Activated naive CD8-positive, alpha-beta T cell treated with anti-CD3 and anti-CD28 coated beads, Interleukin-2, amount 50 U/mL, for 16 hours (primary cell): ENCODE data around the gene RAB5A.
"Not testable (repeated sequence)": the region's sequence is repeated elsewhere in the genome, so short reads cannot be mapped to it uniquely, and the experiment has no call there.

Experiments
- DNase-seq: peaks from one replicate; pipeline ENCODE4 v3.0.0-alpha.2; 2020; ENCODE audit warnings: low read depth, low spot score

RAB5A gene, protein sequence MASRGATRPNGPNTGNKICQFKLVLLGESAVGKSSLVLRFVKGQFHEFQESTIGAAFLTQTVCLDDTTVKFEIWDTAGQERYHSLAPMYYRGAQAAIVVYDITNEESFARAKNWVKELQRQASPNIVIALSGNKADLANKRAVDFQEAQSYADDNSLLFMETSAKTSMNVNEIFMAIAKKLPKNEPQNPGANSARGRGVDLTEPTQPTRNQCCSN

DNA sequence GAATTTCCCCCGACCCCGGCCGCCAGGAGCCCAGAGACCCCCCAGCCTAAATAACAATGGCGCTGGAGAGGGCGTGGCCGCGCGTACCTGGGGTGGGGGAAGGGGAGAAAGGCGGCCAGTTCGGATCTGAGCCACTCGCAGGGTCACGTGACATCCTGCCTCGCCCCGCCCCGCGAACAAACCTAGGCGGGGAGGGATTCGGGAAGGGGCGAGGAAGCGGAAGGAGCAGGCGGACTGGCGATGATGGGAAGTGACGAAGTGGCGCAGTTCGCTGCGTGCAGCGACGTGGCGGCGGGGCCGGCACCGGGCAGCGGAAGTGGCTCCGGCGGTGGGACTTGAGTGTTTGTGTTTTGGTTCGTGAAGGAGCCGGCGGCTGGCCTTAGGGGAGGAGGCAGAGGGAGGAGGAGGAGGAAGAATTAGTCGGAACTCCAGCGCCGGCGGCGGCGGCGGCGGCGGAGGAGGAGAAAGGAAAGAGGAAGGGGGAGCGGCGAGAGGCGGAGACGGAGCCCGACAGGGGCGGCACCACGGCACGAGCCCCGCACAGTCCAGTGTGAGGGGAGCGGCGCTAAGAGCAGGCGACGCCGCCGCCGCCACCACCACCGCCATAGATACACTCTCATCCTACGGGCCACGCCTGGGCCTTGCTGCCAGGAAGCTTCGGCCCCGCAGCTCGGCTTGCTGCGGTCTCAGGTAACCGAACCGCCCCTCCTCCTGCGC lies at the start of gene RAB5A:
Gene RAB5A (plus strand): TSS at position 266 of the 717 bp plus-strand sequence. CDS start 3,802 bp downstream, outside the sequence.
- peak; percentile 96 for DNase-seq

DNA sequence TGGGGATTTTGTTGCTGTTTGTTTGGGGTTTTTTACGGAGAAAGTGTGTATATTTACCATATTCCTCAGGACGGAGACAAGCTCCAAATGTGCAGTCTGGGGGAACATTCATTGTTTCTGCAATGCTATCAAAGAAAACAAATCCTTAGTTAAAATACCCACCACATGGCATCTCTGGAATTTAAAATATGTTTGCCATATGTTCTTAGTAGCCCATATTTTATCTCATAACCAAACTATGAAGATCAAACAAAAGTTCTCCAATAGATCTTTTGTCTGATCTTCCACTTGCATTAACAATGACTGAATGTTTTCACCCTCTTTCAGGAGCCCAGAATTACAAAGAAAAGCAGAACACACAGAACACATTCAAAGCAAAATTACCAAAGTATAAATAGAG lies 48.2 kb upstream of the RAB5A start:
- DNase-seq: no peak

DNA sequence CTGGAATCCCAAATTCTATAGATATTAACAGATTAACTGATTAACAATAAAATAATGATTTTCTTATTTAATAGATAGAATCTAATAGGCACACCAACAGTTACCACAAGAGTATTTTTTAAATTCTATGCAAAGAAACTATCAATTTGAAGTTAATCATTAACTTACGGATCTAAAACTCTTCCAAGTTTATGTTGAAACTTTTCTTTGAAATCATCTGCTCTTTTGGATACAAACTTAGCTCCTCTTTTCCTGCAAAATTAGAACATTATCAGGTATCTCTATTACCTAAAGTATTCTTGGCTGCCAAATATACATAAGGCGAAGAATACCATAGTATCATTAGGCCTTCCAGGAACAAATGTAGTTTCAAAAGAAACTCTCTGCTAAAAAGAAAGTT lies 47.6 kb upstream of the RAB5A start:
- DNase-seq: no peak

DNA sequence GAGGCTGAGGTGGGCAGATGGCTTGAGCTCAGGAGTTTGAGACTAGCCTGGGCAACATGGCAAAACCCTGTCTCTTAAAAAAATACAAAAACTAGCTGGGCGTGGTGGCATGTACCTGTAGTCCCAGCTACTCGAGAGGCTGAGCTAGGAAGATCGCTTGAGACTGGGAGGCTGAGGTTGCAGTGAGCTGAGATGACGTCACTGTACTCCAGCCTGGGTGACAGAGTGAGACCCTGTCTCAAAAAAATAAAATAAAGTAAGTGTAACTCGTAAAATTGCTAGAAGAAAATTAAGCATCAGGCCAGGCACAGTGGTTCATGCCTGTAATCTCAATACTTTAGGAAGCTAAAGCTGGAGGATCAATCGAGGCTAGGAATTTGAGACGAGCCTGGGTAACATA lies 47.1 kb upstream of the RAB5A start:
- not testable (repeated sequence) for DNase-seq

DNA sequence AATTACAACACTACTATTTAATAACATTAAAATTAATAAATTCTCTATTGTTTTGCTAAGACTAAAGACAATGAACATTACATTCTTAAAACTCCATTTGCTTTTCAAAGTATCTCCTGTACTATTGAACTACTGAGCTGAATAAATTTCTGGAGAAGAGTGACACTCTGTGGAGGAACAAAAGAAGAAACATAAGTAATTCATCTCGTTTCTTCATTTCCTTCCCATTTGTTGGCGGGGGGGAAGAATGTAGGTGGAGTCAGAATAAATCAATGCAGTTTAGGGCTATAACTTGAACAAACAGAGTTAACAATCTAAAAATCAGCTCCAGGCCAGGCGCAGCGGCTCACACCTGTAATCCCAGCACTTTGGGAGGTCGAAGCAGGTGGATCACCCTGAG lies 45.6 kb upstream of the RAB5A start:
- no peak for DNase-seq

DNA sequence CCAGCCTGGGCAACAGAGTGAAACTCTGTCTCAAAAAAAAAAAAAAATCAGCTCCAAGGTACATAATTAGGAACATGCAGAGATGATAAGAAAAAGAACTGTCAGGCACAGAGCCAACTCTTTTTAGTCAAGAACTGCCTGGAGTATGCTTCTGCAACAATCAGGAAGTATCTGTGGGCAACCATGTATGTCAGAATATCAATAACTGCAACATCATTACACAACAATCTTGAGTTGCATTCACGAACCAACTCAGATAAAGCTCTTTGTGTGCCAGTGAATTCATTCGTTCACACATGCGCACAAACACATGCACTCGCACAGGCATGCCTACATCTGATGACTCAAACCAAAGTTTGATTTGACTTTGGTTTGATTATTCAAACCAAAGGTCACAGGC lies 45.0 kb upstream of the RAB5A start:
- no peak for DNase-seq

DNA sequence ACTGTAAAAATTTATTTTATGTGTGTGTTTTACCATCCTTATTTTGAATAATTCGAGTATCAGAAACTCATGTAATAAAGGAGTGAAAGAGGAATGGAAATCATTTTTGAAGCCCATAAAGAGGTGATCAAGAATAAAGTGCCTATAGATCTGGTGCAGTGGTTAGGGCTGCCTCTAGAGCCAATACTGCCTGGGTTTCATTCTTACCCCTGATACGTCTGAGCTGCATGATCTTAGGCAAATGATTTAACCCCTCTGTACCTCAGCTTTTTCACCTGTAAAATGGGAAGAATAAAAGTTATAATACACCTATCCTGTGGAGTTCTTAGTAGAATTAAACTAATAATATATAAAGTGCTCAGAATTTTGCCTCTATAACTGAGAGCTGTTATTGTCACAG lies 43.2 kb upstream of the RAB5A start:
- no peak for DNase-seq

DNA sequence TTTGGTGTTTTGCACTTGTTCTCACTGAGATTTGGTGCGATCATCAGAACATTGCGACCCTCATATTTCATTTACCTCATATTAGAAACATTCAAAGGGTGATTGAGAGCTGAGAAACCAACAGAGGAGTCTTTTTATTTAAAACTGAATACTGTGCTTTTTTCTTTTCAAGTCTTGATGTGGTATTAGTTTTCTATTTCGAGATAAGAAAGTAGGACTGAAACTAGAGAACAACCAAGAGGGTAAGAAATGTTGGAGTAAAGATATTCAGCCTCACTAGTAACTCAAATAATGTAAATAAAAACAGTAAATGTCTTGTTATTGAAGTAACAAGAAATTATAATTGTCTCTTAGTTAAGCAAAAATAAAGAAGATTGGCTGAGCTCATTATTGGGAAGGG lies 39.4 kb upstream of the RAB5A start:
- DNase-seq: no peak

DNA sequence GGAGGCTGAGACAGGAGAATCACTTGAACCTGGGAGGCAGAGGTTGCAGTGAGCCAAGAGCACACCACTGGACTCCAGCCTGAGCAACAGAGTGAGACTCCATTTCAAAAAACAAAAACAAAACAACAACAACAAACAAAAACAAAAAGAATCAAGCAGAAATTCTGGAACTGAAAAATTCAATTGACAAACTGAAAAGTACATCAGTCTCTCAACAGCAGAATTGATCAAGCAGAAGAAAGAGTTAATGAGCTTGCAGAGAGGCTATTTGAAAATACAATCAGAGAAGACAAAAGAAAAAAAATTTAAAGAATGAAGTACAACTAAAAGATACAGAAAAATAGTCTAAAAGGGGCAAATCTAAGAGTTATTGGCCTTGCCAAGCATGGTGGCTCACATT lies 35.4 kb upstream of the RAB5A start:
- DNase-seq: no peak

DNA sequence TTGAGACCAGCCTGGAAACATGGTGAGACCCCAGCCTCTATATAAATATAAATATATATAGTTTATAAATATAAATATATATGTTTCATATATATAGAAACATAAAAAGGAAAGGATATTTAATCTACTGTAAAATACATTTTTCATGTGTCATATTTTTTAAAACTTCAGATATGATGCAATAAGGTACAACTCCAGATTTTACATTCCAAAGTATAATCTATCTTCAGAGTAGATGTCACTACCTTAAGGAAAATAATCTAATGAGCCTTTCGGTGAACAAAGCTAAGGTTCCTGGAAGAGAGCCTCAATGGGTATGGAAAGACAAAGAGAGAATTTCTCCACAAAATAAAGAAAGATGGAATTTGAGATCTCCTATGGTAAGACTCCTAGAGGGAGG lies 29.7 kb upstream of the RAB5A start:
- no peak for DNase-seq

DNA sequence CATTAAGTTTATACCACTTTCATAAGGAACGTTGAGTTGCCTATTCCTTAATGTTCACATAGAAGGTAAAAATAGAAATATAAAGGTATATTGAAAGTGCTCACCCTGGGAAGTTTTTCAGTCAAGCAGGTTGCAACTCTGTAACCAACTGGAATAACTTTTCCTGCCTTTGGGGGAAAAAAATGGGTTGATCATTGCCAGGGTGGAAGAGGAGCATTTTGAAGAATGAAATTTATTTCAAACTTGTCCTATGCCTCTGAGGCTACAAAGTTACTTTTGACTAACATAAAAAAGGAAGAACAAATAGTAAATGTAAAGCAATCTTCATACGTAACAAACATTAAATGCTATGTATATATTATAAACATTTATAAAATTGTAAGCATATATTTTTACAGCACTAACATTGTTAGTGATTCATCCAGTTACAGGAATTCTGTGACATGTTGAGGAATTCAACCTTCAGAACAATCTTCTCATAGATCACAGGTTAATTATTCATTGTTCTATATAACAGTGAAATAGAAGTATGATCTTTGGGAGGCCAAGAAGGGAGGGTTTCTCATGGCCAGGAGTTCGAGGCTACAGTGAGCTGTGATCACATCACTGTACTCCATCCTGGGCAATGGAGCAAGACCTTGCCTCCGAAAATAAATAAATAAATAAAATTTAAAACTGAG lies 26.4 kb upstream of the RAB5A start:
- no peak for DNase-seq

DNA sequence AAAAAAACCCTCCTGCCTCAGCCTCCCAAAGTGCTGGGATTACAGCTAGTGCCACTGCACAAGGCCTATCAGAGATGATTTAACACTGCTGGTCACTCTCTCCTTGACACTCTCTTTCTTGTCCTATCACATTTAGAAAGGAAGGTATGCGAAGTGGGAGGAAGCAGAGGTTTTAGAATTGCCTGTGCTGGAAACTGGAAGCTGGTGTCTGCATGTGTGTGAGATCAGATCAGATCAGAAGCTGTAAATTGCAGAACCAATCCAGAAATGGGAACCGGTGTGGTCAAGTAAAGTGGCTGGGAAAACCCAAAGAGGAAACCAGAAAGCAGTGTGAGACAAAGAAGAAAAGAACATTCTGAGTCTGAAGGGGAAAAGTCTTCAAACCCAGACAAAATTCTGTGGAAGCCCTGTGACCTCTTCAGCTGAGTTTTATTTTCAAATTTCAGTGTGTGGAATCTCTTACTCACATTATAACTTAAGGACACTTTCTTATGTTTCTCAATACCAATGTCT lies 15.7 kb upstream of the RAB5A start:
- DNase-seq: no peak

DNA sequence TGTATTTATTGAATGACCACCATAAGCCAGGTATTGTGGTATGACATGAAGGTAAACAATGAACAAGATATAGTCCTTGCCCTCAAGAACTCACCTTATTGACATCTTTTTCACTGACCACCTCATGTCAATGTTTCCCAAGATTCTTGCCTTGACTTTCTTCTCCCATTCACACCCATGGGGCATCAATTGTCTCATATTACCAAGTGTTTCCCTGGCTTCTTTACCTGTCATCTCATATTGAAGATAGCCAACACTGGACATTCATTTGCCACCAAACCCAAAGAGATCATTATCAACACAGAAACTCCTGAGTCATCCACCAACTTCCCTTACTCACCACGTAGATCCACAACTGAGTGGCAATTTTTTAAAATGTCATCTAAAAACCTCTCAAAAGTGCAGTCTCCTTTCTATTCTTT lies 15.1 kb upstream of the RAB5A start:
- DNase-seq: no peak

DNA sequence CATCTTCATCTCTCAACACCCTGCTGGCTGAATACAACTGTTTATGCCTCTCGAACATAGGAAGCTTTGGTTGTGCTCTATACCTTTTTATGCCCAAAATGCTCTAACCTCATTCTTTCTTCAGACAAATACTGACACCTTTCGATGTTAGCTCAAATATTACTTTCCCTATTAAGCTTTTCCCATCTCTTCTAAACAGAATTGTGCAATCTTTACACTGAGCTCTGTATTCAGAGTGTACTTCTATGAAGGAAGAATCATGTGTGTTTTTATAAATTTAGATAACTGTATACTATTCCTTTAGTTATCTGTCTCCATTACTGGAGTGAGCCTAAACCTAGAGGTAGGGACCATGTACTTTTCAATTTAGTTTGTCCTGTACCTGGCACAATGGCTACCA lies 14.5 kb upstream of the RAB5A start:
- DNase-seq: no peak

DNA sequence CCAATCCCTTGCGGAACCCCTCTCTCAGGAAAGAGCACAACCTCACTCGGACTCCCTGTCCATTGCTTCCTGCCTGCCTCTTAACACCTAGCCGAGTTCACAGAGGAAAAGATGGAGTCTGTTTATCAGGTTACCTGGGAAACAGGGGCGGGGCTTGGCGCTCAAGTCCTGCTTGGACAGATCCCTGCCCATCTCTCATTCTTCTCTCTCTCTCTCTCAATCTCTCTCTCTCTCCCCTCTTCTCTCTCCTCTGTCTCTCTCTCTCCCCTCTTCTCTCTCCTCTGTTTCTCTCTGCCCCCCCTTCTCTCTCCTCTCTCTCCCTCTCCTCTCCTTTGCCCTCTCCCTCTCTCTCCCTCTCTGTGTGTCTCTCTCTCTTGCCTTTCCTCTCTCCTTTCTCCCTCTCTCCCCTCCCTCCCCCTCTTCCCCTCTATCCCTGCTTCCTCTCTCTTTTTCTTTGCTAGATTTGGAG lies 12.8 kb upstream of the RAB5A start, which contains the start of gene EFHB:
Gene EFHB (minus strand): TSS at position 120 of the 469 bp plus-strand sequence. CDS start 199 bp downstream, outside the sequence.
- no peak for DNase-seq

DNA sequence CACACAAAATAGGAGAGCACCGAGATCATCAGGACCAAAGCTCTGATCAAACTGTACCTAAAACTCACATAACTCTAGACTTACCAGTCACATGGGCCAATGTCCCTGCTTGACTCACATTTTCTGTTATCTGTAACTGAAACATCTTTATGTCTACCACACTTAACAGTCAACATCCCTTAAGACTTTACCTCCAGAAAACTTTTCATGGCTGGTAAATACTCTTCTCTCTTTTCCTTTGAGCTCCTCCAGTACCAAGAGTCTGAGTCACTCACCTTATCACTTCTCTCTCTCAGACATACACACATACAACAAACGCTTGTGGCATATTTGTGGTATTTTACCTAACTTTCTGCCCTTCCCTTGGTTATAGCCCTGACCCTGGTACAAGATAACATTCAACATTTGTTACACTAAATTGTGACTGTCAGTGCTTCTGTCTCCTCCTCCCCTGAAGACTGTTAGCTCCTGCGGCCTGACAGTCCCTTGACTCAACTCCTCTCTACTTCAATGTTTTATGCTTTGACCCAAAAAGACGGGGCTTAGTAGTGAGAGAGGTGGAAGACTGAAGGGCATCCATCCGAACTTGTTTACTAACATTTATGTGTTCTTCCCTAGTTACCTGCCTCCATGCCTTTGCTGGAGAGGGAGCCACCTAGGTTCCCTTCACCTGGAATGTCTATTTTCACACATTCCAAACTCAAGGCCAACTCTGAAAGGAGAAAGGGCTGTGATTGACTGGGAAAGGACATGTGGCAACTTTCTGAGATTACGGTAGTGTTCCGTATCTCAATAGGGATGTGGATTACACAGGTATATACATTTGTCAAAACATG lies 9.2 kb upstream of the RAB5A start:
- DNase-seq: no peak

DNA sequence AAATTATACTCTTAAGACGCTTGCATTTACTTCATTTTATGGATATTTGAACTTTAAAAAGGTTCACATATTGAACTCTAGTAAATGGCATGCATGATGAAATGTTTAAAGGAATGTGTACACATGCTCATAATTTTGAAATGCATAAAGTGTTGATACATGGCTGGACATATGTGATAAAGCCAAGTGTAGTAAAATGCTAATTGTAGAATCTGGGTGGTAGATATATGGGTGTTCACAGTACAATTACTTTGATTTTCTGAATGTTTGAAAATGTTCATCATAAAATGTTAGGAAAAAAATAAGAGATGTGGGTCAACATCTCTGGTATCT lies 8.6 kb upstream of the RAB5A start:
- DNase-seq: no peak

DNA sequence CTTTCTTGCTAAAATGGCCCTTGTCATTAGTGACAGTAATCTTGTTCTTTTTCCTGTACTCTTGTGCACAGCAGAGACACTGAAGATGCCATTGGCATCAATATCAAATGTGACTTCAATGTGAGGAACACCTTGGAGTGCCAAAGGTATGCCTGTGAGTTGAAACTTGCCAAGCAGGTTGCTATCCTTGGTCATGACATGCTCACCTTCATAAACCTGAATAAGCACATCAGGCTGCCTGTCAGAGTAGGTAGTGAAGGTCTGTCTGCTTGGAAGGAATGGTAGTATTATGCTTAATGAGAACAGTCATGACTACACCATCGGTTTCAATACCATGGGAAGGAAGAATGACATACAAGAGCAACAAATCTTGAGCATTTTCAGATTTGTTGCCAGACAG lies 6.3 kb upstream of the RAB5A start:
- DNase-seq: no peak

DNA sequence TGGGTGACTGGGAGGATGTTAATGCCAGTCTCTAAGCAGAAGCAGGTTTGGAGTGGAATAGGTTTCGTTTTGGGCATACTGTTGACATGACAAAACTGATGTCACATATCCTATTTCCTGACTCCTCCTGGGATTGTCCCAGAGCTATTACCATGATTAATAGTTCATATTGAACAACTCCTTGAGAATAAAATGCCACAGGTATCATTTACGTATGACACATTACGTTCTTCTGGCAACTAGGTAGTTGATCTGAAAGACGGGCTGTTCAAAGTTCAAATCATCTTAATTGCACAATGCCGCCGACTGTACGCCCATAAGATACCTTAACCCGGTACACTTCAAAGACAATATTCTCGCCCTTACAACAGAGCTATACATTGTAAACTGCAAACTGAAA lies 1.4 kb upstream of the RAB5A start:
- DNase-seq: no peak

DNA sequence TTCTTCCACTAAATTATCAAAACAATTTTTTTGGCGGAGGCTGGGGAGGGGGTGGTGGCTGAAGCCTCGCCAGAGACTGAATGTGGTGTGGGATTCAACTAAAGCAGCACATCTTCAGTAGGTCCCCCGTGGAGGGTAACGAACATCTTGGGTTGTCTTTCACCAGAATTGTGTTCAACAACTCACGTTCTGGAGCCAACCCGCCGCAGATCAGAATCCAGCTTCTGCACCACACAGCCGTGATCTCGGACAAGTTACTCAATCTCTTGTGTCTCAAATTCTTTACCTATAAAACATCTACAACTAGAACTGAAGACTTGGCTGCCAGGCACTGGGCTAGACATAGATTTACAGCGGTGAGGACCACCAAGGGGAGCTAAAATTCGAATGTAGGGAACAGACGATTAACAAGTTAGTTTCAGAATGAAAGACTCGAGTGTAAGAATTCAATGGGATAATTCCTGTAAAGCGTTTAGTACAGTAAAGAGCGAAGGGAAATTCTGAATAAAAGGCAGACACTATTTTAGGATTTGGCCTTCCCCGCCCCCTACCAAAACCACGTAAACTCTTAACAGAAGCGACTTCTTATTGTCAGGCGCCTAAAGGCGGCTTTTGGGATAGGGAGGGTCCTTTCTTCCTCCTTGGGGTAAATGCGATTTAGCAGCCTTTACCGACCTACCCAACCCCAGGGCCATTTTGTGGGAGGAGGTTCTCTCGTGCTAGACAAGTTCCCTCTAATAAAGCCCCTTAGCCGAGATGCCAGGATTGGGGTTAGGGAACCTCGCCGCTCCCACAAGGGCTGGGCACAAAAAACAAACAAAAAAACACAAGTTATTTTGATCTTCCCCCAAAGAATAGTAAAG lies 697 bp upstream of the RAB5A start:
- DNase-seq: no peak
